MM.1S (cell line): ENCODE measurements around the gene RET.

Experiments
- CTCF ChIP-seq: fragments of 300-600 bp; sonication (generic); IDR thresholded peaks from 2 replicates; pipeline ENCODE4 v1.5.1; 2016; ENCODE audit warnings: antibody characterized with exemption, low read length, mixed read lengths
- EZH2 ChIP-seq: fragments of 300-600 bp; sonication (generic); optimal IDR thresholded peaks from 2 replicates; pipeline ENCODE3; 2017; ENCODE audit warnings: low read depth, mild to moderate bottlenecking, antibody characterized with exemption, low read length, mixed read lengths

- TF ChIP-seq CTCF: no peak
- TF ChIP-seq EZH2: no peak
Measured at GRCh38 chr10:43036481-43037428, 40.1 kb upstream of the RET start.
